ENCODE data around the gene USHBP1. TPM values are rescaled to one million over a fixed set of nuclear protein-coding genes. Genes with fewer than 3 reads are reported as not detected.

The USHBP1 gene
- total and polyA plus RNA-seq, 2 experiments from 2014 or later, result 4.0 to 5.6 TPM

DNA sequence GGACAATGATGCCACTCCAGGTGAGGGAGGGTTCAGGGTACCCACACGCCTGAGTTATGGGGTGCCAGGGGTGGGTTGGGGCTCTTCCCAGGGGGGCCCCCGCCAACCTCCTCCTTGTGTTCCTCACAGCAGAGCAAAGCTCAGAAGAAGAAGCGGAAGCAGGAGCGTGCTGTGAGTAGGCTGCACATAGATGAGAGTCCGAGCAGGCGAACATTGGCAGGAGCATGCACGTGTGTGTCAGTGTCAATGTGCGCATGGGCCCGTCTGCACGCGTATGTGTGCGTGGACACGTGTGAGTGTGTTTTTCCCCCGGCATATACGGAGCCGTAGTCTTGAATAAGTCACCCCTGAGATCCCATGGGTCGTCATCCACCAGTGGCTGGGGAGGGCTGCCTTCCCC is 61.8 kb downstream of the USHBP1 start (continued):
- TF ChIP-seq, protein P1, sequence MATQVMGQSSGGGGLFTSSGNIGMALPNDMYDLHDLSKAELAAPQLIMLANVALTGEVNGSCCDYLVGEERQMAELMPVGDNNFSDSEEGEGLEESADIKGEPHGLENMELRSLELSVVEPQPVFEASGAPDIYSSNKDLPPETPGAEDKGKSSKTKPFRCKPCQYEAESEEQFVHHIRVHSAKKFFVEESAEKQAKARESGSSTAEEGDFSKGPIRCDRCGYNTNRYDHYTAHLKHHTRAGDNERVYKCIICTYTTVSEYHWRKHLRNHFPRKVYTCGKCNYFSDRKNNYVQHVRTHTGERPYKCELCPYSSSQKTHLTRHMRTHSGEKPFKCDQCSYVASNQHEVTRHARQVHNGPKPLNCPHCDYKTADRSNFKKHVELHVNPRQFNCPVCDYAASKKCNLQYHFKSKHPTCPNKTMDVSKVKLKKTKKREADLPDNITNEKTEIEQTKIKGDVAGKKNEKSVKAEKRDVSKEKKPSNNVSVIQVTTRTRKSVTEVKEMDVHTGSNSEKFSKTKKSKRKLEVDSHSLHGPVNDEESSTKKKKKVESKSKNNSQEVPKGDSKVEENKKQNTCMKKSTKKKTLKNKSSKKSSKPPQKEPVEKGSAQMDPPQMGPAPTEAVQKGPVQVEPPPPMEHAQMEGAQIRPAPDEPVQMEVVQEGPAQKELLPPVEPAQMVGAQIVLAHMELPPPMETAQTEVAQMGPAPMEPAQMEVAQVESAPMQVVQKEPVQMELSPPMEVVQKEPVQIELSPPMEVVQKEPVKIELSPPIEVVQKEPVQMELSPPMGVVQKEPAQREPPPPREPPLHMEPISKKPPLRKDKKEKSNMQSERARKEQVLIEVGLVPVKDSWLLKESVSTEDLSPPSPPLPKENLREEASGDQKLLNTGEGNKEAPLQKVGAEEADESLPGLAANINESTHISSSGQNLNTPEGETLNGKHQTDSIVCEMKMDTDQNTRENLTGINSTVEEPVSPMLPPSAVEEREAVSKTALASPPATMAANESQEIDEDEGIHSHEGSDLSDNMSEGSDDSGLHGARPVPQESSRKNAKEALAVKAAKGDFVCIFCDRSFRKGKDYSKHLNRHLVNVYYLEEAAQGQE (IDR thresholded peaks at IDR 0.05; ENCODE audit: unreplicated experiment), result no peak
- no peak for TF ChIP-seq EZH2 (IDR thresholded peaks at IDR 0.05; ENCODE audit: low read depth, unreplicated experiment)
- TF ChIP-seq, protein P2, sequence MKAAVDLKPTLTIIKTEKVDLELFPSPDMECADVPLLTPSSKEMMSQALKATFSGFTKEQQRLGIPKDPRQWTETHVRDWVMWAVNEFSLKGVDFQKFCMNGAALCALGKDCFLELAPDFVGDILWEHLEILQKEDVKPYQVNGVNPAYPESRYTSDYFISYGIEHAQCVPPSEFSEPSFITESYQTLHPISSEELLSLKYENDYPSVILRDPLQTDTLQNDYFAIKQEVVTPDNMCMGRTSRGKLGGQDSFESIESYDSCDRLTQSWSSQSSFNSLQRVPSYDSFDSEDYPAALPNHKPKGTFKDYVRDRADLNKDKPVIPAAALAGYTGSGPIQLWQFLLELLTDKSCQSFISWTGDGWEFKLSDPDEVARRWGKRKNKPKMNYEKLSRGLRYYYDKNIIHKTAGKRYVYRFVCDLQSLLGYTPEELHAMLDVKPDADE (IDR thresholded peaks at IDR 0.05), result no peak
- no peak for TF ChIP-seq ZNF331 (CRISPR knock-in tag; IDR thresholded peaks at IDR 0.05; ENCODE audit: low read depth)
- TF ChIP-seq ZNF114 (CRISPR knock-in tag; IDR thresholded peaks at IDR 0.05), result no peak

DNA sequence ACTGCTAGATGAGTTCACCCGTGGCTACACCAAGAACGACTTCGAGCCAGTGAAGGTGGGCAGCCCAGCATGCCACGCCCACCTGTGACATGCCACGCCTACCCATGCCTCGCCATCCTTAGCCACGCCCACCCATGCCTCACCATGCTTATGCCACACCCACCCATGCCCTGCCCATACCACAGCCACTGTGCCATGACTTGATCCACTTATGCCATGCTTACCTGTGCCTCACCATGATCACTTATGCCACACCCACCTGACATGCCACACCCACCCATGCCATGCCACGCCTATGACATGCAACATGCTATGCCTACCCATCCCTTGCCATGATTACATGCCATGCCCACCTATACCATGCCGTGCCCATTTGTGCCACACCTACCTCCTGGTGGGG is 62.3 kb downstream of the USHBP1 start:
- Mint-ChIP-seq H3K27me3 (ENCODE audit: insufficient read depth, low read depth, poor library complexity) (peaks cover 13% of the 10 kb centered on the region), H3K9me3 (no peaks in the 10 kb centered on the region; the same call in 1 of the 3 replicates), H3K27ac (no peak overlapping the region), H3K36me3 (ENCODE audit: low read depth) (peaks cover 66% of the 10 kb centered on the region), H3K4me3 (no peak overlapping the region; the same call in 2 of the 3 replicates), H3K4me1 (no peaks in the 10 kb centered on the region)
- H3K4me3 ChIP-seq, result no peak overlapping the region
- H3K4me2 ChIP-seq, result no peak overlapping the region
- H3K79me2 ChIP-seq (replicated peaks; ENCODE audit: insufficient read depth), result no peaks in the 10 kb centered on the region
- H3K36me3 ChIP-seq (ENCODE audit: insufficient read depth), result 0 out of 2 replicates have a peak, but pooled peaks cover 3% of the 10 kb centered on the region
- H3K27me3 ChIP-seq (ENCODE audit: insufficient read depth), result no peaks in the 10 kb centered on the region
- DNase-seq (ENCODE audit: low spot score), result peak; percentile 52
- H3F3A ChIP-seq (replicated peaks; ENCODE audit: low read depth), result no peaks in the 10 kb centered on the region
- H3K27ac ChIP-seq (ENCODE audit: low read depth), result no peak overlapping the region
- H3K4me1 ChIP-seq (ENCODE audit: insufficient read depth), result no peaks in the 10 kb centered on the region
- ATAC-seq, result peak; percentile 38
- no peak overlapping the region for H2AFZ ChIP-seq
- 0 out of 2 replicates have a peak, but pooled peaks cover 3% of the 10 kb centered on the region for H4K20me1 ChIP-seq (replicated peaks; ENCODE audit: insufficient read depth)
- no peaks in the 10 kb centered on the region for H3K9me2 ChIP-seq (ENCODE audit: insufficient read depth)
- TF ChIP-seq NANOG (IDR thresholded peaks at IDR 0.05; ENCODE audit: borderline replicate concordance), result no peak
- TF ChIP-seq EZH2phosphoT487 (IDR thresholded peaks at IDR 0.05; ENCODE audit: unreplicated experiment), result no peak
- TF ChIP-seq CREB1 (CRISPR knock-in tag; IDR thresholded peaks at IDR 0.05; ENCODE audit: low read depth), result no peak
- TF ChIP-seq, protein P2 (IDR thresholded peaks at IDR 0.05), result no peak
- TF ChIP-seq, protein P3, sequence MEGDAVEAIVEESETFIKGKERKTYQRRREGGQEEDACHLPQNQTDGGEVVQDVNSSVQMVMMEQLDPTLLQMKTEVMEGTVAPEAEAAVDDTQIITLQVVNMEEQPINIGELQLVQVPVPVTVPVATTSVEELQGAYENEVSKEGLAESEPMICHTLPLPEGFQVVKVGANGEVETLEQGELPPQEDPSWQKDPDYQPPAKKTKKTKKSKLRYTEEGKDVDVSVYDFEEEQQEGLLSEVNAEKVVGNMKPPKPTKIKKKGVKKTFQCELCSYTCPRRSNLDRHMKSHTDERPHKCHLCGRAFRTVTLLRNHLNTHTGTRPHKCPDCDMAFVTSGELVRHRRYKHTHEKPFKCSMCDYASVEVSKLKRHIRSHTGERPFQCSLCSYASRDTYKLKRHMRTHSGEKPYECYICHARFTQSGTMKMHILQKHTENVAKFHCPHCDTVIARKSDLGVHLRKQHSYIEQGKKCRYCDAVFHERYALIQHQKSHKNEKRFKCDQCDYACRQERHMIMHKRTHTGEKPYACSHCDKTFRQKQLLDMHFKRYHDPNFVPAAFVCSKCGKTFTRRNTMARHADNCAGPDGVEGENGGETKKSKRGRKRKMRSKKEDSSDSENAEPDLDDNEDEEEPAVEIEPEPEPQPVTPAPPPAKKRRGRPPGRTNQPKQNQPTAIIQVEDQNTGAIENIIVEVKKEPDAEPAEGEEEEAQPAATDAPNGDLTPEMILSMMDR (conservative IDR thresholded peaks at IDR 0.05; ENCODE audit: low read depth in 2 of 2), result no peak
- TF ChIP-seq JUNB (IDR thresholded peaks at IDR 0.05; ENCODE audit: unreplicated experiment), result no peak
- no peak for TF ChIP-seq EZH2 (IDR thresholded peaks at IDR 0.05; ENCODE audit: low read depth, unreplicated experiment)
- TF ChIP-seq, protein P1 (IDR thresholded peaks at IDR 0.05; ENCODE audit: unreplicated experiment), result no peak

All from GM23338 (cell line).